Activated CD8-positive, alpha-beta T cell treated with anti-CD3 and anti-CD28 coated beads for 36 hours (primary cell): ENCODE data around the gene TMEM139. TPM values are rescaled to one million over a fixed set of nuclear protein-coding genes. Genes with fewer than 3 reads are reported as not detected.

Experiments used
- ATAC-seq: fragments of 200-7000 bp; cut with Tn5 transposase; one replicate; pipeline ENCODE4 v1.10.0; 2021; ENCODE audit warnings: mild to moderate bottlenecking, moderate library complexity
- CTCF ChIA-PET: fragments of 350-600 bp; sonication (Branson Sonifier 250); formaldehyde crosslinking; loops from one replicate; lab custom pipeline; 2021; ENCODE audit warnings: antibody characterized with exemption; lab: Charles Lee
- POLR2A ChIA-PET: fragments of 350-600 bp; sonication (Branson Sonifier 250); formaldehyde crosslinking; loops from one replicate; lab custom pipeline; 2021; ENCODE audit warnings: antibody characterized with exemption; lab: Charles Lee
- DNase-seq: peaks from one replicate; pipeline ENCODE4 v3.0.0-alpha.2; 2020
- H3K27ac Mint-ChIP-seq: one replicate; pipeline ENCODE4 v1.8.0; 2021; ENCODE audit warnings: mild to moderate bottlenecking, mixed read lengths
- H3K27me3 Mint-ChIP-seq: one replicate; pipeline ENCODE4 v1.8.0; 2021; ENCODE audit warnings: mixed read lengths
- H3K36me3 Mint-ChIP-seq: one replicate; pipeline ENCODE4 v1.8.0; 2021; ENCODE audit warnings: low read depth, mixed read lengths
- H3K4me1 Mint-ChIP-seq: one replicate; pipeline ENCODE4 v1.8.0; 2021; ENCODE audit warnings: low read depth, mixed read lengths
- H3K4me3 Mint-ChIP-seq: one replicate; pipeline ENCODE4 v1.8.0; 2021; ENCODE audit warnings: mild to moderate bottlenecking, moderate library complexity, mixed read lengths
- H3K9me3 Mint-ChIP-seq: one replicate; pipeline ENCODE4 v1.8.0; 2021; ENCODE audit warnings: mixed read lengths
- CTCF ChIP-seq: fragments of 200-600 bp; IDR thresholded peaks from one replicate; pipeline ENCODE4 v1.8.0; 2022; ENCODE audit warnings: antibody characterized with exemption, mild to moderate bottlenecking
- intact Hi-C: fragments of 100-400 bp; cut with micrococcal nuclease; formaldehyde crosslinking; loops from one replicate; pipeline ENCODE4 v1.10.0; 2022
- total RNA-seq, 2 experiments: library from RNA; stranded (reverse); gene quantifications; one replicate each; pipeline ENCODE4 v1.2.3, GENCODE V29; 2021

Gene TMEM139
- total RNA-seq, 2 experiments from 2014 or later: 1.6 to 2.0 TPM

GRCh38 chr7:143256325-143256724 is 28.4 kb upstream of the TMEM139 start:
- peaks cover 22% of the 10 kb centered on the region for H3K36me3 Mint-ChIP-seq
- CTCF ChIA-PET: interaction anchor here (0.9 to 4.2 kb wide), 8 partner anchors 9 to 116 kb away, joined by 3 to 15 read pairs (median 4); no protein-coding TSS in a partner anchor
- peaks cover 23% of the 10 kb centered on the region for H3K9me3 Mint-ChIP-seq
- POLR2A ChIA-PET: interaction anchor here (1.2 to 2.2 kb wide), 3 partner anchors 31 to 52 kb away, joined by 4 to 6 read pairs (median 4); partner anchors contain the start of gene CASP2
- H3K4me1 Mint-ChIP-seq: peaks cover 56% of the 10 kb centered on the region
- no peaks in the 10 kb centered on the region for H3K27me3 Mint-ChIP-seq
- no peak overlapping the region for H3K4me3 Mint-ChIP-seq
- H3K27ac Mint-ChIP-seq: peak overlapping the region; percentile 72
- DNase-seq (no peak), ATAC-seq (peak; percentile 38)
- peak; percentile 16 for TF ChIP-seq CTCF
- intact Hi-C loops: no loop called here

- Mint-ChIP-seq H3K27ac (peak overlapping the region; percentile 72), H3K36me3 (peaks cover 16% of the 10 kb centered on the region), H3K4me1 (peaks cover 54% of the 10 kb centered on the region), H3K9me3 (peaks cover 23% of the 10 kb centered on the region), H3K27me3 (no peaks in the 10 kb centered on the region), H3K4me3 (no peak overlapping the region)
- TF ChIP-seq CTCF: peak; percentile 20
- DNase-seq (no peak), ATAC-seq (no peak)
- ChIA-PET POLR2A (interaction anchor here (1.7 to 2.2 kb wide), 2 partner anchors 31 to 51 kb away, joined by 4 to 6 read pairs; partner anchors contain the start of gene CASP2), CTCF (interaction anchor here (1.2 to 4.2 kb wide), 6 partner anchors 9 to 42 kb away, joined by 3 to 18 read pairs (median 6); no protein-coding TSS in a partner anchor)
- intact Hi-C loops: no loop called here
Measured at GRCh38 chr7:143256932-143257331, 27.8 kb upstream of the TMEM139 start.

GRCh38 chr7:143257501-143257900 is 27.3 kb upstream of the TMEM139 start:
- Mint-ChIP-seq H3K27me3 (no peaks in the 10 kb centered on the region), H3K9me3 (peaks cover 19% of the 10 kb centered on the region), H3K27ac (no peak overlapping the region), H3K4me3 (no peak overlapping the region), H3K4me1 (peaks cover 53% of the 10 kb centered on the region), H3K36me3 (peaks cover 12% of the 10 kb centered on the region)
- no peak for TF ChIP-seq CTCF
- intact Hi-C loops: no loop called here
- POLR2A ChIA-PET: interaction anchor here (1.7 to 2.2 kb wide), 2 partner anchors 30 to 51 kb away, joined by 4 to 6 read pairs; partner anchors contain the start of gene CASP2
- ATAC-seq: no peak
- CTCF ChIA-PET: interaction anchor here (0.8 to 4.2 kb wide), 5 partner anchors 10 to 42 kb away, joined by 3 to 18 read pairs (median 6); no protein-coding TSS in a partner anchor
- DNase-seq: no peak

GRCh38 chr7:143258831-143259230 is 25.9 kb upstream of the TMEM139 start:
- ChIA-PET CTCF (interaction anchor here (0.7 to 4.2 kb wide), 10 partner anchors 11 to 125 kb away, joined by 3 to 18 read pairs (median 4); no protein-coding TSS in a partner anchor), POLR2A (interaction anchor here (0.7 to 1.3 kb wide), 3 partner anchors 9 to 117 kb away, joined by 3 read pairs; no protein-coding TSS in a partner anchor)
- peaks cover 54% of the 10 kb centered on the region for H3K4me1 Mint-ChIP-seq
- ATAC-seq (peak; percentile 41), DNase-seq (peak; percentile 45)
- TF ChIP-seq CTCF: no peak
- no peaks in the 10 kb centered on the region for H3K27me3 Mint-ChIP-seq
- peaks cover 12% of the 10 kb centered on the region for H3K36me3 Mint-ChIP-seq
- H3K9me3 Mint-ChIP-seq: peaks cover 10% of the 10 kb centered on the region
- peak overlapping the region; percentile 51 for H3K4me3 Mint-ChIP-seq
- peak overlapping the region; percentile 86 for H3K27ac Mint-ChIP-seq
- intact Hi-C loops: no loop called here

GRCh38 chr7:143259765-143260164 is 25.0 kb upstream of the TMEM139 start:
- intact Hi-C loops: no loop called here
- POLR2A ChIA-PET: interaction anchor here (0.6 to 1.0 kb wide), 2 partner anchors 19 to 39 kb away, joined by 3 to 4 read pairs; no protein-coding TSS in a partner anchor
- H3K36me3 Mint-ChIP-seq: peaks cover 14% of the 10 kb centered on the region
- CTCF ChIA-PET: interaction anchor here (0.7 to 5.9 kb wide), 4 partner anchors 13 to 46 kb away, joined by 3 to 48 read pairs (median 4); no protein-coding TSS in a partner anchor
- H3K4me3 Mint-ChIP-seq: no peak overlapping the region
- H3K27ac Mint-ChIP-seq: peak overlapping the region; percentile 76
- ATAC-seq: no peak
- H3K4me1 Mint-ChIP-seq: peaks cover 57% of the 10 kb centered on the region
- no peak for TF ChIP-seq CTCF
- peaks cover 5% of the 10 kb centered on the region for H3K9me3 Mint-ChIP-seq
- no peaks in the 10 kb centered on the region for H3K27me3 Mint-ChIP-seq
- DNase-seq: no peak
